ENCODE measurements around the gene TLE3.
A peak's percentile ranks its signal among the peaks of the same experiment; 100 is the strongest.

TLE3 gene

DNA sequence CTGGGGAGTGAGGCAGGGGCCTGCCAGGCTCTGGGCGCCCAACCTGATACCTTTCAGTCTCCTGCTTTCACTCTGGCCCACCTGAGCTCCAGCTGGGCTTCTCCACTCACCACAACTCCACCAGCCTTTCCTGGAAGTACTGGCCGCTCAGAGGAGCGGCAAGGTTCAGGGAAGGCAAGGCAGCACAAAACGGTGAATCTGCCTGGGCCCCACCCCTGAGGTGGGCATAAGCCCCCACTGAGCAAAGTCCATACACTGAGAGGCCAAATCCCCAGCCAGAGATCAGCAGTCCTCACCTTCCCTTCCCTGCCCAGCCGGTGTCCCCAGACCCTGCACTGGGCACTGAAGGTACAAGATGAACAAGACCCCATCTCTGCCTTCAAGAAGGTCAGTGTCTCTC is 70.7 kb downstream of the TLE3 start:
- DNase-seq = no peak

DNA sequence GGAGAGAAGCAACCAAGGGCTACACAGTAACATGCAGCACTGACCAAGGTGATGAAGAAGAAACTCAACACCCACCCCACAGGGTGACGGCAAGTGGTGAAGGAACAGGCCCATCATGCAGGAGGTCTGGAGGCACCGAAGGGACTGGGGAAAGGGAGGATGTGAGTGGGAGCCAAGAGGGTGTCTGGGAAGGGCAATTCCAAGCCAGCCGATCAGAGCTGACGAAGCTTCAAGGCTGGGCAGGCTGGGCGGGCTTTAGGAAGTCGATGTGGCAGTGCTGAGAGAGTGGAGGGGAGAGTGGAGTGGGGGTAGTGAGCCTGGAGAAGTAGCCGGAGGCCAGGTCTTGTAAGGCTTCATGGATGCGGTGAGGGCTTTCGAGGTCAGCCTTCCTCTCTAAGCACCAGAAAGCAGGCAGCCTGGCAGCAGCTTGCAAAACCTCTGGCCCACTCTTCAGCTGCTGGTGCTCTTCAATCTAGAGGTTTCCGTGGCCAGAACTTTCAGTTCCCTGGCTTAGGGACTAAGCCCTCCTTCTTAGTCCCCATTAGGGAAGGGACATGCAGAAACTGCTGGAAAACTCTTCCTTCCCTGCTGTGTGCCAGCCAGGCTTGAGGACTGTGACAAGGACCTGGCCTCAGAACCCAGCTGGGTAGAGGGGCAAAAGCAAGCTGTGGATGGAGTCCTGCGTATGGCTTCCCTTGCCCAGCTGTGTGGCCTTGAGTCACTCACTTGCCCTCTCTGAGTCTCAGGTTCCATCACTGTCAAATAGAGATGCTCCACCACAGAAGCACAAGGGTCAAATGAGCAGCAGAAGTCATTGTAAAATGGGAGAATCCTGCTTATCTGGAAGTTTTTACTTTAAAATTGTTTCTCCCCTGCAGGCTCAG is 72.1 kb downstream of the TLE3 start:
- peak; percentile 59 for DNase-seq

DNA sequence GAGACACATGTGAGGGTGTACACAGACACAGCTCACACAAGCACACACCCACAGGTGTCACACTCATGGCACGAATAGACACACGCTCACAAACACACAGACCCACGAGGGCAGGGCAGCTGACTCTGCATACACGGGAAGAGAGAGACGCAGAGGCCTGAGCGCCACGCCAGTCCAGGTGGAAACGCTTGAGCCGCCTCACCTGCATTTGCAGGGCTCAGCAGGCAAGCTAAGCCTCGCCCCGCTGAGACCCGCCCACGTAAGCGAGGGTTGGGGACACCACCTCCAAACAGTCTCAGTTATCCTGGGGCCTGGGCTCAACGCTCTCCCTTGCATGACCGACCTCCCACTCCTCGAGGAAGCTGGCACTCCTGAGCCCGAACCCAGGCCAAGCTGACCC is 73.2 kb downstream of the TLE3 start:
- DNase-seq = no peak

DNA sequence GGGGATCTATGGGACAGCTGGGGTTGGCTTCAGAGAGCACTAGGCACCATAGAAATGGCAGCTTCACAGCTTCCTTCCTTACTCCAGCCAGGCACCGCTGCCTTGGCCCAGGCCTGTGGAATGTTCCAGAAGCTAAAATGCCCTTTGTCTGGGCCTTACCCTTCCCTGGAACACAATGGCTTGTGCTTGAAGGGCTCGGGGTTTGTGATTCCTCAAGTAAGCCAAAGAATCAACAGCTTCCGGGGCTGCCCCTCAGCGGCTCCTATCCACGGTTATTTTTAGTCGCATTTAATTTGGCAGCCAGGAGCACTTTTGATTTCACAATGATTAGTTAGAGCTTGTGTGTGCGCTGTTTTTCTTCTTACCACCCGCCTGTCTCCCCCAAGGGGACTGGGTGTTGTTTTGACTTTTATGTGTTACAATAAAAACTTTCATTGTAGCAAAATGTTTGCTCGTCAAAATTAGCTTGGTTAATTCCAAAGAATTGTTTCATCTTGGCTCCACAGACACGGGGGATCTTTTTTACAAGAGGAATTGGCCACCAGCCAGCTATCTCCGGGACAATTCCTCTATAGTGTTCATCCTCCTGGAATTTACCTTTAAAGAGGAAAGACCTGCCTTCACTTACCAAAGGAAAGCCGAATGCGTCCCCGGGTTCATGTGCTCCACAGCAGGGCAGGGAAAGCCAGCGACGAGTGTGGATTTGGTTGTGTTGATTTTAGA is 73.8 kb downstream of the TLE3 start:
- peak; percentile 37 for DNase-seq

DNA sequence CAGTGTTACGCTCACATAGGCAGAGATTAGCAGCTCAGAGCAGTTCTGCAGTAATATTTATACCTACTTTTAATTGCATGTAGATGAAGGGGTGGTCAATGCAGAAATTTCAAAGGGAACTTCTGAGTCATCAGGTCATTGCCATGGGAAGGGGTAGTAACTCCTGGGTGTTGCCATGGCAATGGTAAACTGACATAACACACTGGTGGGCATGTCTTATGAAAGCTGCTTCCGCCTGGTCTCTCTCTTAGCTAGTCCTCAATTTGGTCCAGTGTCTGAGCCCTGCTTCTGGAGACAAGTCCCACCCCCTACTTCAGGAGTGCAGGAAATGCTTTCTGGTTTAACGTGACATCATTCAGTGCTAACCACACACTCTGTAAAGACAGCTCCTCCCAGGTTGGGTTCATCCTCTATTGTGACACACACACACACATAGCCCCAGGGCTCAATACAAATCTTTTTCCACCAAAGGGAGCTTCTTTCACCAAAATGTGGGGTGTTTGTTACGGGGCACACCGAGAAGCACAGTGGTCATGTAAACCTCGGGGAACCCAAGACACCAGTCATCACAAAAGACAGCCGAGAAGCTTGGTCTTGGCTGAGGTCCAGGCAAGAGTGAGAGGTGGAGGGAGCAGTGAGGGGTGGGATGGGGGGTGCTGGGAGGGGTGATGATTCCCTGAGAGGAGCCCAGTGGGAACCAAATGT is 74.5 kb downstream of the TLE3 start:
- DNase-seq = peak; percentile 73

DNA sequence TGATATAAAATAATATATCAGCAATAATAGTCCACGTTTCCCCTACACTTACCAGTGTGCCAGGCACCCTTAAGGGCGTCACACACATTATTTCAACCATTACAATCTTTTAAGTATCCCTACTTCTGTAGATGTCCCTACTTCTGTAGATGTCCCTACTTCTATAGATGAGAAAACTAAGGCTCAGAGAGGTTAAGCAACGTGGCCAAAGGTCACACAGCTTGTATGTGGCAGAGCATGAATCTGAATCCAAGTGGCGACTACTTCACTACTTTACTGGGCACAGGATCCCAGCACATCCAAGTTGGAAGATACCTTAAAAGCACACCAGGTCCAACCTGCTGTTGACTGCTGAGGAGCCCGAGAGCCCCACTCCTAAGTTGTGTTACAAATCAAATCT is 77.5 kb downstream of the TLE3 start:
- DNase-seq = peak; percentile 28

DNA sequence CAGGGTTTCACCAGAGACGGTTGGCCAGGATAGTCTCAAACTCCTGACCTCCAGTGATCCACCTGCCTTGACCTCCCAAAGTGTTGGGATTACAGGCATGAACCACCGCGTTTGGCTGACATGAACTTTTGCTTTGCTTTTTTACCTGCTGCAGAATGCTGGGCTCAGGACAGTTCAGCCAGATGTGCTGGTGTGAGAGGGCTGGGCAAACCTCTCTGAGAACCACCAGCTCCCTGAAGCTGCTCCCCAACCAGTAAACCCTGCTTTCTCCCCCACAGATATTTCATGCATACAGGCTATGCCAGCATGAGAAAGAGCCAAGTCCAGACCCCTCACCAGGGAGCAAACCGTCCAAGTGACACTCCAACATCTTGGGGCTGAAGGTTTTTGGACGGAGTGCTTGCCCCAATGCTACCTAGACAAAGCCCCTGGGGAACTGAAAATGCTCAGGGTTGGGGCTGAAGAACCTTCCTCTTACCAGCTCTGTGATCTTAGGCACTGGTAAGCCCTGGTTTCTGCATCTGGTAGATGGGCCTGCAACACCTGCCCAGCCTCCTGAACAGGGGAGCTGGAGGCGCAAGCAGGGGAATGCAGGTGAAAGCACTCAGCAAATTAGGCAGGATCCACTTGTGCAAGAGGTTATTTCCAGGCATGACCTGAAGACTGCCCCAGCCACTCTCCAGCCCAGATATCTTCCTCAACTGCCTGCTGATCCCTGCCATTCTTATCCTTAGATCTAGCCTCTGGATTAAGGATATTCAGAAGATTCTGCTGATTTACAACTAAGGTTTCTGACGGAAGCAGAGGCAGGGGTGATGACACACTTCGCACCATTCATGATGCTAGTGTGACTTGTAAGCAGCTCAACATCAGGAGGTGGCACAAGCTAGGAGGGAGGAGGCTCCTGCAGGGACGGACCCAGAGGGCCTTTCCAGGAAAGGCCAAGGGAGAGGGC is 78.8 kb downstream of the TLE3 start:
- DNase-seq = peak; percentile 47

DNA sequence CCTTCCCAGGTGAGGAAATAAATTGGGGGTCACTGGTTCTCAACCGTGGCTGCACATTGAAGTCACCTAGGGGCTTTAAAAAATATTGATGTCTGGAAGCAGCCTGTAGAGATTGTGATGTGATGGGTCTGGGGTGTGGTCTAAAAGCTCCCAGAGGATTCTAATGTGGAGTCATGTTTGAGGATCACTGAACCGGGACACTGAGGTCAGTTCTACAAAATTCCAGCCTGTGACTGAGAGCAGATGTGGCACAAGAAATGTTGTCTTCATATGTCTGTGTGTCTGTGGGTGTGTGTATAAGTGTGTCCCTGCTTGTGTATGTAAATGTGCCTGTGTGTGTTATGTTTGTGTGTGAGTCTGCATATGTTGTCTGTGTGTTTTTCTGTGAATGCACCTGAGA is 79.9 kb downstream of the TLE3 start:
- no peak for DNase-seq

DNA sequence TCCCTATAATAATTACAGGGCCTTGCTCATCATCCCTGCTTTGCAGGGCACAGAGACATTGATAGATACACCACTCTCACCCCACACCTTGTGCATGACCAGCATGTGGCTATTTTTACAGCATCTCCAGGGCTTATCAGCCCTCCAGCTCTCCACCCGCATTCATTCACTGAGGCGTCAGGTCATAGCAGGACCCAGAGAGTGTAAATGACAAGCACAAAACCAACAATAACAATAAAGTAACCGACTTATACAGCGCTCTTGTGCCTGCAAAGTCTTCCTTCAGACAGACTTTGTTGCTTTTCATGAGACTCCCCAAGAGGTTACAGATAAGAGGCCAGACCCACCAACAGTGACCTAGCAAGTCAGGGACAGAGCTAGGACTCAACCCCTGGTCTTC is 80.7 kb downstream of the TLE3 start:
- DNase-seq = no peak

DNA sequence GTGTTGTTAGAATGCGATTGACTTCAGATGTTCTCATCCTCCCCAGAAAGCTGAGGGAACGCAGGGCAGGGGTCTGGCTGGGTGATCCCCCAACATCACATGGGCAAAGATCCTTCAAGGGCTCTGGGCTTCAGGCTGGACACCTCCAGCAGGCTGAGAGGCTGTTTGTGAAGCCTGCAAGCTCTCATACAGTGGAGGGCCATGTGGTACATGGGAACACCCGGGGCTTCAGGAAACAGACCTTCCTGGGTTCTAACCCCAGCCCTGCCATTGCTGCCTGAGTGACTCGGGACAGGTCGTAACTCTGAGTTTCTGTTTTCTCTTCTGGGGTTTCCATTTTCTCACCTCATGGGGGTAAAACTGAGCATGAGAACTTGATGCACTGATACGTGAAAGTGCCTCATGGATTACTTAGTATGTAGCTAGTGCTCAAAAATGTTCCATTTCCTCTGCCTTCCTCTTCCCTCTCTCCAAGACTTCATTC is 81.2 kb downstream of the TLE3 start:
- no peak for DNase-seq

DNA sequence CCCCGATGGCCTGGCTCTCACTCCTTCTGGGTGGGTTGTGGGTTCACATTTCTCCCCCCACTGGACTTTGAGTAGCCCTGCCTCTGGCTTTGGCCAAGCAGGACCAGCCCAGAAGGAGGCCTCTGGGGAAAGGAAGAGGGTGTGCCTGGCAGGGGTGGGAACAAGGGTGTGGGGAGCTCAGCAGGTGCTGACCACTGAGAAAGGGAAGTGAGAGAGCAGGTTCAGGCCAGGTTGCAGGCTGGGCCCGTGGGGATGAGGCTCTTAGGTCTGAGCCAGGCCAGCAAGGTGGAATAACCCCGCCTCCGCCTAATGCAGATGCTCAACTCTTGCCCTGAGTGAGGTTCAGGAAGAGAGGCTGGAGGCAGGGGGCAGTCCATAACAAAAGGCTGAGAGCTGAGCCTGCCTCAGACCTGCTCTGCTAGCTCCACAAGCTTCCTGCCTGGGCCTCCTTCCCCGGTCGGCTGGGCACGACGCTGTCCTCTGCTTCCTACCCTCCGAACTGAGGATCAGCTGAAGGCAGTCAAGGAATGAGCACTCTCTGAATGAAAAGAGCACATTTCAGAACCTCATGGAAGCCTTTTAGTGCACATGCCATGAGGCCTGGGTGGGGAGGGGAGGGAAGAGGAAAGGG is 82.7 kb downstream of the TLE3 start:
- no peak for DNase-seq

DNA sequence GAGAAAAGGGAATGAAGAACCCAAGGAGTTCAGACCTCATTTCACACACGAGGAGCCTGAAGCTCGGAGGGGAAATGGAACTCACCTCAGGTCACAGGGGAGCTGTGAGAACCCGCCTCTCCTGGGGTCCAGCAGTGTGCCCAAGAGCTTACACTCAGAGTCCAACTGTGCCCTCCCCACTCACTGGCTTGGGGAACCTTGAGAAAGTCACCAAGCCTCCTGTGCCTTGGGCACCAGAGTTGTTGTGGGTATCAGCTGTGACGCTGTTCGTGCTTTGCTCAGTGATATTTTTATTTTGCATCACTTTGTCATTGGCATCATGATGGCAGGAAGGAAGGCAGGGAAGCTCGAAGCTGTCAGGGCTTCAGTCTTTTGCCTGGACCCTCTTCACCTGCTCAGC is 83.4 kb downstream of the TLE3 start:
- DNase-seq = no peak

DNA sequence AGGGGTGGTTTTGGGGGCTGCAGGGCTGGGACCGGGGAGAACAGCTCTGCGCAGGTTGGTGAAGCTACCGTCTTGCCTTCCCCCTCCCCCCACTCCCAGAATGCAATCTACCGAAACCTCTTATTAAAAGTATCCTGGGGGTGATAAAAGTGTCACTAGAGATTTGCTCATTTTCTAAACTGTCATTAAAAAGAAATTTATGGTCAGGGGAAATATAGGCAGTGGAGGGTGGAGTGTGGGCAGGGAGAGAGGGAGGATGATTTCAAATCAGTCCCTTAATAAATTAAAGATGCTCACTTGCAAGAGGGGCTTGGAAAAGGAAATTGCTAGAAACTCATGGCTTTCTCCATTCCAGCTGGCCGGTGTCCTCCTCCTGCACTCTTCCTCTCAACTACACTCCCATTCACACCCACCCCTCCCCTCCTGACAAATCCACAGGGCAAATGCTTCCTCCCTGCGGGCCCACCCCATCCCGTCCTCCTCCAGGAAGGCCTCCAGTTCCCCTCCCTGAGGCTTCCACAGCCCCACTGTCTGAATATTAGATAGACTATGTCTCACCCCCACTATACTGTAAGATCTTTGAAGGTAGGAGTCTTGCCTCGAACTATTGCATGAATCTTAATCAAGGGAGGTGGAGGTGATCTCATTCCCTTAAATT is 83.9 kb downstream of the TLE3 start:
- DNase-seq = no peak

DNA sequence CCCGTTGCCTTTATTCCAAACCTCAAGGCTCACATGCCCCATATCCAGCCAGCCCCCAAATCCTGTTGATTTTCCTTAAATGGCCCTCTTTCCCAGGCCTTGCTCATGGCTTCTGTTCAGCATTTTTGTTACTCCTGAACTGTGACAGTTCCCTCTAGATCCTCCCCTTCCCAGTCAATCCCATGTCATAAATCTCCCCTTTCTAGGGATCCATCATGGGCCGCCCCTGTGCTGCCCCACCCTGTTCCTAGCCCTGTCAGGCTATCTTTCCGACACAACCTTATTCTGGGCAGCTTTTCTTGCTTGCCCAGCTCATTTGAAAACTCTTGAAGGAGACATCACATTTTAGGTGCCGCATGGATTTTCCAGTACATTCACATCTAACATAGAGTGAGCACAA is 84.8 kb downstream of the TLE3 start:
- no peak for DNase-seq

DNA sequence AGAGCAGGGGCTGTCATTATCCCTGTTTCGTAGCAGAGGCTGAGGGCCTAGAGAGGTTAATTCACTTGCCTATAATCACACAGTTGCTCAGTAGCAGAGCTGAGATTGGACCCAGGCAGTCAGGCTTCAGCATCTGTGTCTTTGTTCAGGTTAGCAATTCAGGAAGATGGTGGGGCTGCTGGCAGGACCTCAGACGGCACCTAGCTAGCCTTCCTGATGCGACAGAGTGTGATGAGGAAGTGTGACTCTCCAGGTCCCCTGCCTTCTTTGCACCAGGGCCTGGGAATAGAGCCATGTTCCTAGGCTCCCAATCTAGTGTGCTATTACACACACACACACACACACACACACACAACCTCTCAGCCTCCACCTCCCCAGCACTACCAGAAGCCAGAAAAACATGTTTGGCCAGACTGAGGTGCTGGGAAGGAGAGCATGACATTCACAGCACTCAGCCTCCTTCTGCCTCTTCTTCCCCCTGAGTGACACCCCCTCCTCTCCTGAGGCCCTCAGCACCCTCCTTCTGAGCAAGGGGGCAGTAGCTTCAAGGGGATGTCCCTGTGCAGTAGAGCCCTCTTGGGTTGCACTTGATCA is 88.9 kb downstream of the TLE3 start:
- DNase-seq = no peak

DNA sequence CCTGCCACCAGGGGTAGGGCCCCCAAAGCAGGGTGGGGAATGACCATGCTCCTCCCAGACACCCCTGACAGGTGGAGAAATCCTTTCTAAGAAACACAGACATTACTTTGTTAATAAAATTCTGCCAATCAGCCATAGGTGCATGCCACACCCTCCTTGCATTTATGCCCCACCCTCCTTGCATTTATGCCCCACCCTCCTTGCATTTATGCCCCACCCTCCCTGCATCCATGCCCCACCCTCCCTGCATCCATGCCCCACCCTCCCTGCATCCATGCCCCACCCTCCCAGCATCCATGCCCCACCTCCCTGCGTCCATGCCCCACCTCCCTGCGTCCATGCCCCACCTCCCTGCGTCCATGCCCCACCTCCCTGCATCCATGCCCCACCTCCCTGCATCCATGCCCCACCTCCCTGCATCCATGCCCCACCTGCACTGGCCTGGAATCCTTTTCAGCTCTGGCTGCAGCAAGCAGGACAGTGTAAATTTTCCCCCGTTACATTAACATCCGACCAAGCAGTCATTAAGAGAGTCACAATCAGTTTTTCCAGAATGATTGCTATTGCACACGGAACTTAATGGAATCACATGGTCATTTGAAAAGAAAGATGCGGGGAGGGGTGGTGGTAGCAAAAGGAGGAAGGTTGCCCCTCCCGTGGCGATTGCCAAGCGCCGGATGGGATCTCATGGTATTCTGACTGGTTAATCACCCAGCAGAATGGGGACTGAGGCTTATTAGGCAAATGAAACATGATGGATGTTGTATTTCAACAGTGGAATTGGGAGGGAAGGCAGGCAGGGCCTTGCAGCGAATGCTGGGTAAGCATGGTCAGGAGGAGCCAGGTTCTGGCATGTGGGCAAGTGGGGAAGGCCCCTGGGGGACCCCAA is 91.2 kb downstream of the TLE3 start:
- DNase-seq = no peak

DNA sequence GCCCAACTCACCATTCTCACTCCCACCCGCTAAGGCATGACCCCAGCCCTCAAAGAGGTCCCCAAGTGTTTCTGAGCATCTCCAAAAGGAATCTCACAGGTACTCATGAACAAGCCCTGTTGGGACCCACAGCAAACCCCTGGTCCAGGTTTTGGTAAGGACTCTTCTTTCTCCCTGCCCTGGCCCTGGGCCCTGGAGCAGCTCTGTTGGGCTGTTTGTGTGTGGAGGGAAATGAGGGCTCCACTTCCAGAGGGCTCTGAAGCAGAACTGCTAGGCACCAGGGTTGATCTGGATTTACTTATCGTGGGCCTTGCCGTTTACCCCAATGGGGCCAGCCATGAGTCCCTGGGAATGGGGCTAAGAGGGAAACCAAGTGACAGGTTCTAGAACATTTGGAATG is 92.9 kb downstream of the TLE3 start:
- no peak for DNase-seq

DNA sequence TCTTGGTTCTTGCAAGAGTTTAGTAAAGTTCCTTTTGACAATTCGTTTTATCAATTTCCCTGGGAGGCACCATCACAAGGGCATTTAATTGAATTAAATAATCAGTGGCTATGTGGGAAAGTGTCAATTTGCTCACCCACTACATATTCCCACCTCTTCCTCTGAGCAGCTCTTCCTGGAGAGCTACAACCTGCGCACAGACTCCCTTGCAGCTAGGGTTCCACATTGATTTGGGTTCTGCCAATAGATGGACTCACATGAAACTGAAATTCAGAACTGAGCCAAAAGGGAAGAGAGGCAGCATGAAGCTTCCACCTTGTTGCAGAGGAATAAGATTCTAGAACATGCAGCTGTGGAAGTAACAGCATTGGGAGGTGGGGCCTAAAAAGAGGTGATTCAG is 94.8 kb downstream of the TLE3 start:
- no peak for DNase-seq

DNA sequence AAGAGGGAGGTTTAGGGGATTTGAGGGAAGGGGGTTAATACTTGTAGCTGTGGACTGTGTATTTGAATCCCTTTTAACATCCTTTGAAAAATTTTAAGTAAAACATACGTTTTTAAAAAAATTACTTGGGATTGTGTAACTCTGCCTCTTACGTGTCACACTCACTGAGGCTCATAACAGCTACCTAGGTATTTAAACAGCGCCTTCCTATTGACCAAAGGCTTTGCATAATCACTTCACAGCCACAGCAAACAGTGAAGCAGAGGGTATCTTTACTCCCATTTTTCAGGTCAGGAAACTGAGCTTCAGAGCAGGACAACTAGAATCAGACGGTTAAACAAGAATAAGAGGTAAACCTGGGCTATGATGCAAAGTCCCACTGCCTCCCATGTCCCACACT is 95.9 kb downstream of the TLE3 start:
- no peak for DNase-seq

All from activated effector memory CD4-positive, alpha-beta T cell treated with anti-CD3 and anti-CD28 coated beads, Interleukin-2, amount 50 U/mL, for 16 hours (primary cell).